ENCODE measurements around the gene PARD3B.

GRCh38 chr2:205475416-205475768 lies 930.1 kb downstream of the PARD3B start:
- TF ChIP-seq POLR2AphosphoS5 (IDR thresholded peaks at IDR 0.05; ENCODE audit: low read depth, low read length) (no peak), POLR2A (IDR thresholded peaks at IDR 0.05; ENCODE audit: low read depth, low read length) (no peak), TAF1 (IDR thresholded peaks at IDR 0.05; ENCODE audit: borderline replicate concordance, low read depth, low read length) (no peak)

Measured in GM12892 (cell line).